HepG2 (cell line): Measurements from ENCODE around the gene CELF2.

ENCODE experiments used
- EZH2 ChIP-seq: conservative IDR thresholded peaks from 2 replicates; pipeline ENCODE4 v1.6.1; 2012; ENCODE audit warnings: mild to moderate bottlenecking, low read depth, low read length, moderate library complexity
- FOSL1 ChIP-seq: sonication (generic); formaldehyde crosslinking; IDR thresholded peaks from 2 replicates; pipeline ENCODE4 v1.9.0; 2021; ENCODE audit warnings: missing genetic modification reagents, borderline replicate concordance
- POLR2AphosphoS5 ChIP-seq: IDR thresholded peaks from 2 replicates; pipeline ENCODE4 v1.6.1; 2012; ENCODE audit warnings: low read depth, low read length
- SNAI1 ChIP-seq: sonication (generic); formaldehyde crosslinking; IDR thresholded peaks from 2 replicates; pipeline ENCODE4 v1.5.0; 2020; ENCODE audit warnings: mild to moderate bottlenecking, missing genetic modification reagents, borderline replicate concordance
- ZNF24 ChIP-seq: fragments of 450-650 bp; IDR thresholded peaks from 2 replicates; pipeline ENCODE4 v1.6.1; 2017; ENCODE audit warnings: antibody characterized with exemption, mild to moderate bottlenecking
- ZNF263 ChIP-seq: sonication (generic); formaldehyde crosslinking; IDR thresholded peaks from 2 replicates; pipeline ENCODE4 v1.4.0; 2020; ENCODE audit warnings: missing genetic modification reagents
- TF ChIP-seq, protein P1 (sequence below): sonication (generic); formaldehyde crosslinking; conservative IDR thresholded peaks from 2 replicates; pipeline ENCODE4 v1.4.0; 2020; ENCODE audit warnings: missing genetic modification reagents
- TF ChIP-seq, protein P2 (sequence below): sonication (generic); formaldehyde crosslinking; IDR thresholded peaks from 2 replicates; pipeline ENCODE4 v1.4.0; 2020; ENCODE audit warnings: mild to moderate bottlenecking, missing genetic modification reagents
- TF ChIP-seq, protein P3 (sequence below): sonication (generic); IDR thresholded peaks from 2 replicates; pipeline ENCODE4 v1.6.1; 2016; ENCODE audit warnings: low read depth, borderline replicate concordance

- TF ChIP-seq EZH2, result no peak
- no peak for TF ChIP-seq FOSL1 (CRISPR knock-in tag)
- TF ChIP-seq, protein P1, sequence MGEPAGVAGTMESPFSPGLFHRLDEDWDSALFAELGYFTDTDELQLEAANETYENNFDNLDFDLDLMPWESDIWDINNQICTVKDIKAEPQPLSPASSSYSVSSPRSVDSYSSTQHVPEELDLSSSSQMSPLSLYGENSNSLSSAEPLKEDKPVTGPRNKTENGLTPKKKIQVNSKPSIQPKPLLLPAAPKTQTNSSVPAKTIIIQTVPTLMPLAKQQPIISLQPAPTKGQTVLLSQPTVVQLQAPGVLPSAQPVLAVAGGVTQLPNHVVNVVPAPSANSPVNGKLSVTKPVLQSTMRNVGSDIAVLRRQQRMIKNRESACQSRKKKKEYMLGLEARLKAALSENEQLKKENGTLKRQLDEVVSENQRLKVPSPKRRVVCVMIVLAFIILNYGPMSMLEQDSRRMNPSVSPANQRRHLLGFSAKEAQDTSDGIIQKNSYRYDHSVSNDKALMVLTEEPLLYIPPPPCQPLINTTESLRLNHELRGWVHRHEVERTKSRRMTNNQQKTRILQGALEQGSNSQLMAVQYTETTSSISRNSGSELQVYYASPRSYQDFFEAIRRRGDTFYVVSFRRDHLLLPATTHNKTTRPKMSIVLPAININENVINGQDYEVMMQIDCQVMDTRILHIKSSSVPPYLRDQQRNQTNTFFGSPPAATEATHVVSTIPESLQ (CRISPR knock-in tag), result no peak
- no peak for TF ChIP-seq POLR2AphosphoS5
- TF ChIP-seq, protein P2, sequence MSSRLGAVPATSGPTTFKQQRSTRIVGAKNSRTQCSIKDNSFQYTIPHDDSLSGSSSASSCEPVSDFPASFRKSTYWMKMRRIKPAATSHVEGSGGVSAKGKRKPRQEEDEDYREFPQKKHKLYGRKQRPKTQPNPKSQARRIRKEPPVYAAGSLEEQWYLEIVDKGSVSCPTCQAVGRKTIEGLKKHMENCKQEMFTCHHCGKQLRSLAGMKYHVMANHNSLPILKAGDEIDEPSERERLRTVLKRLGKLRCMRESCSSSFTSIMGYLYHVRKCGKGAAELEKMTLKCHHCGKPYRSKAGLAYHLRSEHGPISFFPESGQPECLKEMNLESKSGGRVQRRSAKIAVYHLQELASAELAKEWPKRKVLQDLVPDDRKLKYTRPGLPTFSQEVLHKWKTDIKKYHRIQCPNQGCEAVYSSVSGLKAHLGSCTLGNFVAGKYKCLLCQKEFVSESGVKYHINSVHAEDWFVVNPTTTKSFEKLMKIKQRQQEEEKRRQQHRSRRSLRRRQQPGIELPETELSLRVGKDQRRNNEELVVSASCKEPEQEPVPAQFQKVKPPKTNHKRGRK (CRISPR knock-in tag), result no peak
- no peak for TF ChIP-seq ZNF263
- TF ChIP-seq, protein P3, sequence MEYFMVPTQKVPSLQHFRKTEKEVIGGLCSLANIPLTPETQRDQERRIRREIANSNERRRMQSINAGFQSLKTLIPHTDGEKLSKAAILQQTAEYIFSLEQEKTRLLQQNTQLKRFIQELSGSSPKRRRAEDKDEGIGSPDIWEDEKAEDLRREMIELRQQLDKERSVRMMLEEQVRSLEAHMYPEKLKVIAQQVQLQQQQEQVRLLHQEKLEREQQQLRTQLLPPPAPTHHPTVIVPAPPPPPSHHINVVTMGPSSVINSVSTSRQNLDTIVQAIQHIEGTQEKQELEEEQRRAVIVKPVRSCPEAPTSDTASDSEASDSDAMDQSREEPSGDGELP, result no peak
- no peak for TF ChIP-seq ZNF24
- TF ChIP-seq SNAI1 (CRISPR knock-in tag), result no peak
These were observed 587 bp upstream of the CELF2 start for GRCh38 chr10:11017000-11017569.
